Memory B cell (primary cell): ENCODE results near the gene CALM1.

Experiments used
- ATAC-seq: fragments of 150-1000 bp; cut with Tn5 transposase; 2 replicates; pipeline ENCODE4 v1.10.0; 2021; ENCODE audit warnings: low read depth, mild to moderate bottlenecking, moderate library complexity
- DNase-seq, 2 donors: peaks; one replicate each; pipeline ENCODE4 v3.0.0; 2022; ENCODE audit warnings: low spot score in 2 of 2
- H3K27ac Mint-ChIP-seq: one replicate; pipeline ENCODE4 v1.8.0; 2022; ENCODE audit warnings: mild to moderate bottlenecking, moderate library complexity, mixed read lengths
- H3K27me3 Mint-ChIP-seq: one replicate; pipeline ENCODE4 v1.8.0; 2022; ENCODE audit warnings: mixed read lengths
- H3K36me3 Mint-ChIP-seq: one replicate; pipeline ENCODE4 v1.8.0; 2022; ENCODE audit warnings: mild to moderate bottlenecking, mixed read lengths
- H3K4me1 Mint-ChIP-seq: one replicate; pipeline ENCODE4 v1.8.0; 2022; ENCODE audit warnings: mixed read lengths
- H3K4me3 Mint-ChIP-seq: one replicate; pipeline ENCODE4 v1.8.0; 2022; ENCODE audit warnings: mild to moderate bottlenecking, moderate library complexity, mixed read lengths
- H3K9me3 Mint-ChIP-seq: one replicate; pipeline ENCODE4 v1.8.0; 2022; ENCODE audit warnings: mixed read lengths

Gene CALM1

DNA sequence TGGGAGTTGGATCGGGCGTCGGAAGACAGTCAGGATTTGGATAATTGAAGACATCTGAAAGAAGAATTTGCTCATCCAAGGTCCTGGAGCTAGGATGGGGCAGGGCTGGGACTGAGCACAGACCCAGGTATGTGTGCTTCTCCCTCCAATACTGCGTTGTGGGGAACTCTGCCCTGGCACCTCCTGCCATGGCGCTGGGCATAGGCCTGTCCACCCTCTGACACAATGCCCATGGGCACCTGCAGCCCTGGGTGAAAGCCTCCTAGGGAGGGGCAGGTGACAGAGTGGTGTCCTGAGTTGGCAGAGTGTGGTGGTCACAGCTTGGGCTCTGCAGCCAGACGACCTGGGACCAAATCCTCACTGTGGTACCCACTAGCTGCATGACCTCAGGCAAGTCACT lies 53.3 kb downstream of the CALM1 start:
- ATAC-seq (no peak), DNase-seq (no peak)
- peaks cover 4% of the 10 kb centered on the region for H3K4me1 Mint-ChIP-seq
- peaks cover 2% of the 10 kb centered on the region for H3K9me3 Mint-ChIP-seq
- no peak overlapping the region for H3K27ac Mint-ChIP-seq
- no peaks in the 10 kb centered on the region for H3K36me3 Mint-ChIP-seq
- peaks cover 12% of the 10 kb centered on the region for H3K27me3 Mint-ChIP-seq
- H3K4me3 Mint-ChIP-seq: no peak overlapping the region

GRCh38 chr14:90450667-90451066 lies 53.8 kb downstream of the CALM1 start:
- H3K9me3 Mint-ChIP-seq: peaks cover 2% of the 10 kb centered on the region
- no peak overlapping the region for H3K27ac Mint-ChIP-seq
- ATAC-seq: no peak
- peaks cover 4% of the 10 kb centered on the region for H3K4me1 Mint-ChIP-seq
- H3K4me3 Mint-ChIP-seq: no peak overlapping the region
- H3K36me3 Mint-ChIP-seq: no peaks in the 10 kb centered on the region
- no peak for DNase-seq
- peaks cover 12% of the 10 kb centered on the region for H3K27me3 Mint-ChIP-seq

- Mint-ChIP-seq H3K4me3 (no peak overlapping the region), H3K4me1 (peaks cover 4% of the 10 kb centered on the region), H3K27me3 (peaks cover 13% of the 10 kb centered on the region), H3K9me3 (peaks cover 2% of the 10 kb centered on the region), H3K36me3 (no peaks in the 10 kb centered on the region), H3K27ac (no peak overlapping the region)
- ATAC-seq (no peak), DNase-seq (no peak)
Measured at GRCh38 chr14:90451443-90451842, 54.6 kb downstream of the CALM1 start.

- ATAC-seq (peak; percentile 52), DNase-seq (no peak)
- Mint-ChIP-seq H3K27ac (no peak overlapping the region), H3K36me3 (no peaks in the 10 kb centered on the region), H3K27me3 (peaks cover 12% of the 10 kb centered on the region), H3K4me1 (peaks cover 4% of the 10 kb centered on the region), H3K9me3 (peaks cover 2% of the 10 kb centered on the region), H3K4me3 (no peak overlapping the region)
Measured at GRCh38 chr14:90451961-90452360, 55.1 kb downstream of the CALM1 start.

DNA sequence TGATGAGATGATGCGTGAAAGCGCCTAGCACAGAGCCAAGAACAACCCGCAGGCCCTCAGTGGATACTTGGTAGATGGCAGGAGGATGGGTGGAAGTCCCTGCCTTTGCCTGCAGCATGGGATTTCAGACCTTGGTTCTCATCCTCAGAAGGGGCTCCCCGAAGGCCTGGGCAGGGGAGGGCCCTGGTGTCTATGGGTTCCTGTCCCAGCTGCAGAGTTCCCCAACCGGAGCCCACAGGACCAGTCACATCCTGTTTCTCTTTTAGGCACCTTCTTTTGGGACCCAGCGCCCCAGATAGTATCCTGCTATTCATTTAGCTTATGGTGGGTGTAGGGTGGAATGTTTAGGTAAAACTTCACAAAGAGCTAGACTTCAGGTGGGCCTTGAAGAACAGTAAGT lies 55.5 kb downstream of the CALM1 start:
- H3K4me1 Mint-ChIP-seq: peaks cover 4% of the 10 kb centered on the region
- DNase-seq (no peak), ATAC-seq (no peak)
- H3K4me3 Mint-ChIP-seq: no peak overlapping the region
- peaks cover 12% of the 10 kb centered on the region for H3K27me3 Mint-ChIP-seq
- H3K27ac Mint-ChIP-seq: no peak overlapping the region
- no peaks in the 10 kb centered on the region for H3K36me3 Mint-ChIP-seq
- peaks cover 2% of the 10 kb centered on the region for H3K9me3 Mint-ChIP-seq

DNA sequence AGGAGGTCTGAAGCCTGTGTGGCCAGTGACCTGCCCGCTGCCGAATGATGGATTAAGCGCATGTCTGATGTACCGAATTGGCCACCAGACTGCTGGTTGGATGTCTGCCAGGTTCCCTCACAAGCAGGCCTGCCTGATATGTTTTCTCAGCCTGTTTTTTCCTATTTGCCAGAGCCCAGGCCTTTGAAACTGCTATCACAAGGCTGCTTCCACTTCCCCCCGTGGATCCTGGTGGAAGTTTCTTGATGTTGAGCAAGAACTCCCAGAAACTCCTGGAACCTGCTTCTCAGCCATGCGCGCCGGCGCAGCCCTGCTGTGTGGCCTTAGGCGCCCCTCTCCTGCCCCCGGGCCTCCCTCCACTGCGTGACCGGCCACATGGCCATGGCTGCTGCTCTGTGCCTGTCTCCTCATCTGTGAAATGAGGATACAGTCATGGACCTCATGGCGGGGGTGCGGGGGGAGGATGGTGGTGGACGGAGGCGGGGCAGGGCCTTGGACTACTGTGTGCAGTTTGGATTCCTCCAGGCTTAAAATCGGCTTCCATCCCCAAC lies 56.6 kb downstream of the CALM1 start:
- Mint-ChIP-seq H3K27ac (no peak overlapping the region), H3K4me1 (peaks cover 4% of the 10 kb centered on the region), H3K9me3 (no peaks in the 10 kb centered on the region), H3K4me3 (no peak overlapping the region), H3K36me3 (no peaks in the 10 kb centered on the region), H3K27me3 (peaks cover 6% of the 10 kb centered on the region)
- no peak for ATAC-seq
- DNase-seq: no peak

- H3K4me3 Mint-ChIP-seq: no peak overlapping the region
- DNase-seq (no peak), ATAC-seq (no peak)
- peaks cover 6% of the 10 kb centered on the region for H3K27me3 Mint-ChIP-seq
- no peaks in the 10 kb centered on the region for H3K36me3 Mint-ChIP-seq
- H3K27ac Mint-ChIP-seq: no peak overlapping the region
- H3K9me3 Mint-ChIP-seq: no peaks in the 10 kb centered on the region
- H3K4me1 Mint-ChIP-seq: peaks cover 4% of the 10 kb centered on the region
Measured at GRCh38 chr14:90454041-90455000, 57.5 kb downstream of the CALM1 start.

DNA sequence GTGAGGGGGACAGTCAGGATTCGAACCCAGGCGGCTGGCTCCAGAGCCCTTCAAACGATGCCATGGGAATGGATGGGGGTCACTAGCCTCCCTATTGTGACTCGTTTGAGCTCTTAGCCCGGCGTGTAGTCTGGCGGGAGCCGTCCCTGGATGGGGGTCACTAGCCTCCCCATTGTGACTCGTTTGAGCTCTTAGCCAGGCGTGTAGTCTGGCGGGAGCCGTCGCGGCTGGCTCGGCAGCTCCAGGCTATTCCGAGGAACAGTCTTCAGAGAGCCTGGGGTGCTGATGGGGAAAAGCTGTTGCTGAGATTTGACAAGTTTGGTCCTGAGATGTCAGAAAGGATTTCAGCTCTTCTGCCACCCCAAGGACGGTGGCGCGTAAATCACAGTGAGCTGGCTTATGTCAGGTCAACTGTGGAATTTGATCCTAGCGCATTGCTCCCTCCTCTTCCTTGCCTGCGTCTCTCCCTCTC lies 58.3 kb downstream of the CALM1 start:
- ATAC-seq: no peak
- no peak for DNase-seq
- Mint-ChIP-seq H3K9me3 (no peaks in the 10 kb centered on the region), H3K4me3 (no peak overlapping the region), H3K27me3 (peaks cover 3% of the 10 kb centered on the region), H3K4me1 (peaks cover 4% of the 10 kb centered on the region), H3K27ac (no peak overlapping the region), H3K36me3 (no peaks in the 10 kb centered on the region)

GRCh38 chr14:90456551-90456950 lies 59.7 kb downstream of the CALM1 start:
- ATAC-seq: no peak

GRCh38 chr14:90457186-90457585 lies 60.4 kb downstream of the CALM1 start:
- DNase-seq: no peak
- ATAC-seq: no peak
- no peaks in the 10 kb centered on the region for H3K36me3 Mint-ChIP-seq
- H3K27ac Mint-ChIP-seq: no peak overlapping the region
- no peaks in the 10 kb centered on the region for H3K4me1 Mint-ChIP-seq
- no peak overlapping the region for H3K4me3 Mint-ChIP-seq
- peaks cover 5% of the 10 kb centered on the region for H3K27me3 Mint-ChIP-seq
- no peaks in the 10 kb centered on the region for H3K9me3 Mint-ChIP-seq

More at GRCh38 chr14:90456551-90456950, 59.7 kb downstream of the CALM1 start:
- no peak overlapping the region for H3K4me3 Mint-ChIP-seq
- H3K9me3 Mint-ChIP-seq: no peaks in the 10 kb centered on the region
- no peaks in the 10 kb centered on the region for H3K36me3 Mint-ChIP-seq
- DNase-seq: no peak
- H3K27ac Mint-ChIP-seq: no peak overlapping the region
- peaks cover 5% of the 10 kb centered on the region for H3K27me3 Mint-ChIP-seq
- H3K4me1 Mint-ChIP-seq: peaks cover 4% of the 10 kb centered on the region
